ENCODE data around the gene LDLRAD4. TPM values are rescaled to one million over a fixed set of nuclear protein-coding genes. Genes with fewer than 3 reads are reported as not detected.

The LDLRAD4 gene
- total RNA-seq, 2 experiments from 2014 or later = 37.3 to 38.5 TPM

DNA sequence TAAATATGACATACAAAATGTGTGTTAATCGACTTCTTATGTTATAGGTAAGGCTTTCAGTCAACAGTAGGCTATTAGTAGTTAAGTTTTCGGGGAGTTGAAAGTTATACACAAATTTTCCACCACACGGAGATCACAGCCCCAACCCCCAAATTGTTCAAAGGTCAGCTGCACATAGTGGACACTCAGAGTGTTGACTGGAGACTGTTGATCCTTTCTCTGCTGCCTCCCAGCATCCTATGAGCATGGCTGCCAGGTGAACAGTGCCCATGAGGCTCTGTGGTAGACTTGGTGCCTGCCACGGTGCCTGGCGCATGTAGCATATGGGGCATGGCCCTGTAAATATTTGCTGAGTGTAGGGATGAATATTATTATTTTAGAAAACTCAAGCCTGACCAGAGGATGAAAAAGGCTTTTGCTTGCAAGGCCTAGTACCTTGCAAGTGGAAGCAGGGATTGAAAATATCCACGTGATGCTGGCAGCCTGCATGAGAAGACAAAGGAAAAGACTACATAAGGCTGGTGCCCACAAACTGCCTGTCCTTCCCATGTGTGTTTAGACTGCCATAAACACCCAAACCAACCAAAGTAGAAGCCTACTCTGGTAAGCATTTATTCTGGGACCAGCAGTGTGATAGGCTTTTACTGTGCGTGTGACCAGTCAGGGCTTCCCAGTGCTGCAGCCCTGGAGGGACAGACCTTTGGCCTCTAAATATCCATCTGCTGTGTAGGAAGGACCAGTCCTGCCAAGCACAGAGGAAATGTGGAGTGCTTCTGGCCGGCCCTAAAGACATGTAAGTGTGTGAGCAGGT is 226.1 kb downstream of the LDLRAD4 start:
- H3K4me3 Mint-ChIP-seq = no peak overlapping the region
- CTCF ChIA-PET = interaction anchor here (1.3 kb wide), 1 partner anchor 228 kb away, joined by 4 read pairs; no protein-coding TSS in a partner anchor
- ATAC-seq = no peak
- TF ChIP-seq, protein P1, sequence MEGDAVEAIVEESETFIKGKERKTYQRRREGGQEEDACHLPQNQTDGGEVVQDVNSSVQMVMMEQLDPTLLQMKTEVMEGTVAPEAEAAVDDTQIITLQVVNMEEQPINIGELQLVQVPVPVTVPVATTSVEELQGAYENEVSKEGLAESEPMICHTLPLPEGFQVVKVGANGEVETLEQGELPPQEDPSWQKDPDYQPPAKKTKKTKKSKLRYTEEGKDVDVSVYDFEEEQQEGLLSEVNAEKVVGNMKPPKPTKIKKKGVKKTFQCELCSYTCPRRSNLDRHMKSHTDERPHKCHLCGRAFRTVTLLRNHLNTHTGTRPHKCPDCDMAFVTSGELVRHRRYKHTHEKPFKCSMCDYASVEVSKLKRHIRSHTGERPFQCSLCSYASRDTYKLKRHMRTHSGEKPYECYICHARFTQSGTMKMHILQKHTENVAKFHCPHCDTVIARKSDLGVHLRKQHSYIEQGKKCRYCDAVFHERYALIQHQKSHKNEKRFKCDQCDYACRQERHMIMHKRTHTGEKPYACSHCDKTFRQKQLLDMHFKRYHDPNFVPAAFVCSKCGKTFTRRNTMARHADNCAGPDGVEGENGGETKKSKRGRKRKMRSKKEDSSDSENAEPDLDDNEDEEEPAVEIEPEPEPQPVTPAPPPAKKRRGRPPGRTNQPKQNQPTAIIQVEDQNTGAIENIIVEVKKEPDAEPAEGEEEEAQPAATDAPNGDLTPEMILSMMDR (IDR thresholded peaks at IDR 0.05) = no peak
- H3K4me1 Mint-ChIP-seq (ENCODE audit: low read depth) = peaks cover 12% of the 10 kb centered on the region
- intact Hi-C loops (cut with micrococcal nuclease) = no loop called here
- no peaks in the 10 kb centered on the region for H3K9me3 Mint-ChIP-seq
- H3K36me3 Mint-ChIP-seq (ENCODE audit: low read depth) = no peaks in the 10 kb centered on the region
- H3K27me3 Mint-ChIP-seq = no peaks in the 10 kb centered on the region
- DNase-seq = no peak
- no peak overlapping the region for H3K27ac Mint-ChIP-seq
- POLR2A ChIA-PET = no interaction called here

DNA sequence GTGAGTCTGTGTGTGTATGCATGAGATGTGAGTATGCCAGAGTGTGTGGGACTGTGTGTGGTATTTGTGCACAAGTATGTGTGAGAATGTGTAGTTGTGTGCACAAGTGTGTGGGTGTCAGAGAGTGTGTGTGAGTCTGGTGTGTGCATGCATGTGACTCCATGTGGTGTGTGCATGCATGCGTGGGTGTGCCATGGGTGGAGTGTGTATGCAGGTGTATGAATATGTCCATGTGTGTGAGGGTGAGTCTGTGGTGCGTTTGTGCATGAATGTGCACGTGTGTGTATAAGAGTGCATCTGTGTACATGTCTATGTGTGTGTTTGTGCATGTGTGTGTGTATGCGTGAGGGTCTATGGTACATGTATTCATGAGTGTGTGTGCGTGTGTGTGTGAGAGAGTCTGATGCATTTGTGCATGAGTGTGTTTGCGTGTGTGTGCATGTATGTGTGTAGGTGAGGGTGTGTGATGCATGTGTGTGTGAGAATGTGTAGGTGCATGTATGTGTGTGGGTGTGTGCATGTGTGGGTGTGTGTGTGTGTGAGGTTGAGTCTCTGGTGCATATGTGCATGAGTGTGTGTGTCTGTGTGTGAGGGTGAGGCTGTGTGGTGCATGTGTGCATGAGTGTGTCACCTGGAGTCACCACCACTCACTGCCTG is 226.8 kb downstream of the LDLRAD4 start:
- H3K27ac Mint-ChIP-seq = no peak overlapping the region
- ATAC-seq = no peak
- H3K36me3 Mint-ChIP-seq (ENCODE audit: low read depth) = no peaks in the 10 kb centered on the region
- H3K9me3 Mint-ChIP-seq = no peaks in the 10 kb centered on the region
- TF ChIP-seq, protein P1 (IDR thresholded peaks at IDR 0.05) = no peak
- H3K27me3 Mint-ChIP-seq = no peaks in the 10 kb centered on the region
- ChIA-PET CTCF (no interaction called here), POLR2A (no interaction called here)
- no peak overlapping the region for H3K4me3 Mint-ChIP-seq
- no peak for DNase-seq
- intact Hi-C loops (cut with micrococcal nuclease) = no loop called here
- peaks cover 14% of the 10 kb centered on the region for H3K4me1 Mint-ChIP-seq (ENCODE audit: low read depth)

DNA sequence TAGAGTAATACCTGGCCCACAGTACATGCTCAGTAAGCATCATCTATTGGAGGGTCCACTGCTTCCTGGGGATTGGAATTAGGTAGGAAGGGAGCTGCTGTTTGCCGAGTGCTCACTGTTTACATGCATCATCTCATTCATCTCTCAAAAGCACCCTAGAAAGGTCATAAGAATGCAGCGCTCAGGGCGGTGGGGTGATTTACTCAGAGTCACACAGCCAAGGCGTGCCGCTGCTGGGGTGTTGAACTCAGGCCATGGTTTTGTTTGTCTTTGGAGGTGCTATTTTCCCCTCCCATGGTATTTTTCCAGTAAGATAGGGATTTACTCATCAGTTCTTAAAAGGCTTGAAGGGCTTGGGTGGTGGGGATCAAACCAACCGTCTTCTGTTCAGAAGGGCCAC is 227.5 kb downstream of the LDLRAD4 start:
- TF ChIP-seq, protein P1 (IDR thresholded peaks at IDR 0.05) = no peak
- H3K27me3 Mint-ChIP-seq = no peaks in the 10 kb centered on the region
- H3K4me3 Mint-ChIP-seq = no peak overlapping the region
- no peaks in the 10 kb centered on the region for H3K9me3 Mint-ChIP-seq
- no peaks in the 10 kb centered on the region for H3K36me3 Mint-ChIP-seq (ENCODE audit: low read depth)
- no peak overlapping the region for H3K27ac Mint-ChIP-seq
- peak; percentile 17 for ATAC-seq
- peak; percentile 39 for DNase-seq
- intact Hi-C loops (cut with micrococcal nuclease) = no loop called here
- ChIA-PET CTCF (interaction anchor here (1.3 kb wide), 1 partner anchor 230 kb away, joined by 6 read pairs; no protein-coding TSS in a partner anchor), POLR2A (no interaction called here)
- peaks cover 20% of the 10 kb centered on the region for H3K4me1 Mint-ChIP-seq (ENCODE audit: low read depth)

DNA sequence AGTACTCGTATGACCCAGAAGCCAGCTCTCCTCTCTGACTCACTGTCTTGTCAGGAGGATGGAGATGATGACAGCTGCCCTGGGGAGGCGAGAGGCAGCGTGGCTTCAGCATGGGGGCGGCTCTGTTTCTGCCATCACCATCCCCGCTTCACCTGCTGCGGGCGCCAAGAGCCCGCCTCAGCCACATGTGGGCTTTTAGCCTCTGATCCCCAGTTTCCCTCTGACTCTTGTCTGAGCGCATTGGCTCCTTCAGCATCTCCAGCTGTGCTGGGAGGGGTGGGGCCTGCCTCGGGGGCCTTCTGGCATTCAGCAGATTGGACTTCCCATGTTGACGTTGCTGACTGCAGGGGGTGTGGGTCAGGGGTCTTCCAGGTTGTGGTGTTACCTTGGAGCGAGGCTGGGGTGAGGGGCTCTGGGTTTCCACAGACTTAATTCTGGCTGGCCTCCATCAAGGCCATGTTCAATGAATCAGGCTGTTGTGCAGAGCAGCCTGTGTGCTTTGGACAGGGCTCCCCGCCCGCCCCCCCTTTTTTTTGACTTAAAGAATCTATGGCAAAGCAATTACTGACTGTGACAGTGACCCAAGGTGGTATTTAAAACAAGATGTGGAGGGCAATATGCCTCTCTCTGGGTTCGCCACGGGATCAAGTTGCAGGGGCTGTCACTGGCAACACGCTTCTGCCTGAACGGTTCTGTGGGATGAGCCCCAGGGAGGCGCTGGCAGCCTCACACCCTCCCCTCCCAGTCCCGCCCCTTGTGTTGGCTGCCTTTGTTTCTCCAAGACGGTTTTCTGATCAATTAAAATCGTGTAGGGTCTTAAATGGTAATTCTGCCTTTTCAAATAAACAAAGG is 228.3 kb downstream of the LDLRAD4 start:
- peak overlapping the region; percentile 10 for H3K27ac Mint-ChIP-seq
- ChIA-PET POLR2A (no interaction called here), CTCF (interaction anchor here (1.3 kb wide), 1 partner anchor 231 kb away, joined by 6 read pairs; no protein-coding TSS in a partner anchor)
- ATAC-seq (peak; percentile 88), DNase-seq (peak; percentile 86)
- intact Hi-C loops (cut with micrococcal nuclease) = no loop called here
- H3K4me1 Mint-ChIP-seq (ENCODE audit: low read depth) = peaks cover 24% of the 10 kb centered on the region
- TF ChIP-seq, protein P1 (IDR thresholded peaks at IDR 0.05) = no peak
- H3K36me3 Mint-ChIP-seq (ENCODE audit: low read depth) = no peaks in the 10 kb centered on the region
- no peaks in the 10 kb centered on the region for H3K27me3 Mint-ChIP-seq
- no peak overlapping the region for H3K4me3 Mint-ChIP-seq
- no peaks in the 10 kb centered on the region for H3K9me3 Mint-ChIP-seq
